ENCODE data around the gene CADPS2. TPM values are rescaled to one million over a fixed set of nuclear protein-coding genes. Genes with fewer than 3 reads are reported as not detected.

CADPS2 gene
- total RNA-seq, 6 experiments from 2014 or later: 7.6 to 14.7 (median 9.4) TPM

DNA sequence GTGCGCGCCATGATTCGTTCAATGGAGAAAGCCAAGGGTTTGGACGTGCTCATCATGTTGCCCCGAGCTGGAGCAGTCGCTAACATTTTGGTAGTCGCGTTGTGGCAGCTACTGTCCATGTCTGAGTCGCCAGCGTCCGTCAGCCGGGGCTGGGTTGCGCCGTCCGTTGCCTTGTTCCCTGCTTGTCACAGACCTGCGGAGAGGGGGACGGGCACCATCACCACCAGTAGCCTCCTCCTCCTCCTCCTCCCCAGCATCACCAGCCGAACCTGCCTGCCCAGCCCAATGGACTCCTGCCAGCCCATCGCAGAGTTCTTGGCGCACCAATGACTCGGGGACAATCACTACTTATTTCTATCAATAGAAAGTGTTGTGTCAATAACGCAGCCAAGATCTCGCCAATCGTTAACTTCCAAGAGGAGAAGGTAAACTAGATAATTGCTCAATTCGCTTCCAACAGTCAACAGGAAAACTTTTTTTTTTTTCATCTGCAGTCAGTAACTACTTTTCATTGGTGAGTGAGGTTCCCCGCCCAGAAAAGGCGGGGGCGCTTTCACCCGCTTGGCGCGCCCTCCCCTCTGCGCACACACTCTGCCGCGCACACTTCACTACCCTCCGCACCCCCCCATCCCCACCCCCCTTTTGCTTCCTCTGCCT is 581.8 kb downstream of the CADPS2 start, which contains the start of gene FEZF1:
Gene FEZF1, minus strand, starts transcription at position 432 of the 657 bp plus-strand sequence. Its CDS starts 313 bp downstream, at position 119.
- no peak for TF ChIP-seq POLR2A (IDR thresholded peaks at IDR 0.05)
- no peak for TF ChIP-seq CTCF (IDR thresholded peaks at IDR 0.05)
- 2% methylated on average over 26 of the region's 35 CpGs for WGBS (ENCODE audit: insufficient coverage, low coverage, low lambda C conversion rate, missing lambda C conversion rate)
- Histone ChIP-seq H3K4me1 (peaks cover 0 to 27% (median 10%) of the 10 kb centered on the region in 4 donors), H3K4me3 (peak within 1 kb of the TSS; percentile 20 to 36 (median 22)), H3K27ac (no peak within 1 kb of the TSS), H3K36me3 (no peaks in the 10 kb centered on the region), H3K27me3 (peaks cover 26 to 71% of the 10 kb centered on the region in 2 donors), H3K9me3 (no peaks in the 10 kb centered on the region)
- intact Hi-C loops (cut with DNase I): no loop called here
- DNase-seq (peak; percentile 58 to 81 (median 74)), ATAC-seq (peak; percentile 85 to 93 (median 86))

DNA sequence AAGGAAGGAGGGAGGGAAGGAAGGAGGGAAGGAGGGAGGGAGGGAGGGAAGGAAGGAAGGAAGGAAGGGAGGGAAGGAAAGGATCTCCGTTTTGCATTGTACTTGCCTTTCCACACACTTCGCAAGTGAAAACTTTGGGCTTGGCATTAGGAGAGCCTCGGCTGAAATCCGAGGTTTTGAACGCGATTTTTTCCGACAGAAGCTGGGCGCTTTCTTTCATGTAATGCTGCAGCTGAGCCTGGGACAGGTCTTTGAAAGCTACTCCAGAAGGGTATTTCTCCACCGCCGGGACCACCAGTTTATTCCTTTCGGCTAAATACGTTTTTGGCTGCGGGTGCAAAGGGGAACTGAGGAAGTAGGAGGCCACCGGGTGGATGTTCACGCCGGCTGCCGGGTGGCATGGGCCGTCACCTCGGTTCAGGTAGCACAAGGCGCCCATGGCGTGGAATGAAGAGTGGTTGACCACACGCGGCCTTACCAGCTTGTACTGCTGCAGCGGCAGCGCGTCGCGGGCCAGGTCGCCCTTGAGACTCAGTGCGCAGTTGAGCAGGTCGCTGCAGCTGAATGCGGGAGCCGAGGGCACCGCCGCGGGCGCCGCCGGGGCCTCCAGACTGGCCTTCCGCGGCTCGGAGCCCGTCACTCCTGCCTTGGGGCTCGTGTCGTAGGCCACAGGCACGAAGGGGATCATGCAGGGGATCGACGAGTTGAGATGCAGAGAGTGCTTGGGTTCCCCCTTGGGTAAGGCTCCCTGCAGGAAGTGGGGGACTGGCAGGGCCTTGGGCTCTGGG is 582.5 kb downstream of the CADPS2 start:
- intact Hi-C loops (cut with DNase I): no loop called here

GRCh38 chr7:122302761-122303530 is 583.3 kb downstream of the CADPS2 start:
- Histone ChIP-seq H3K4me1 (peaks cover 0 to 27% (median 10%) of the 10 kb centered on the region in 4 donors), H3K27me3 (peaks cover 28 to 65% of the 10 kb centered on the region in 2 donors), H3K36me3 (no peaks in the 10 kb centered on the region), H3K4me3 (no peak overlapping the region), H3K27ac (no peak overlapping the region), H3K9me3 (no peaks in the 10 kb centered on the region)
- no peak for DNase-seq
- ATAC-seq: no peak
- 11% methylated on average over 16 of the region's 16 CpGs for whole genome bisulfite sequencing (ENCODE audit: insufficient coverage, low coverage, low lambda C conversion rate, missing lambda C conversion rate)
- TF ChIP-seq CTCF (IDR thresholded peaks at IDR 0.05) (no peak), POLR2A (IDR thresholded peaks at IDR 0.05) (no peak)
- intact Hi-C loops (cut with DNase I): no loop called here

More for the DNA sequence above, 582.5 kb downstream of the CADPS2 start:
- Histone ChIP-seq H3K27me3 (peaks cover 26 to 69% of the 10 kb centered on the region in 2 donors), H3K4me3 (no peak overlapping the region), H3K27ac (no peak overlapping the region), H3K4me1 (peaks cover 0 to 27% (median 10%) of the 10 kb centered on the region in 4 donors), H3K36me3 (no peaks in the 10 kb centered on the region), H3K9me3 (no peaks in the 10 kb centered on the region)
- DNase-seq (peak in 1 of 3 donors; percentile 16), ATAC-seq (no peak)
- 3% methylated on average over 8 of the region's 48 CpGs for WGBS (ENCODE audit: insufficient coverage, low coverage, low lambda C conversion rate, missing lambda C conversion rate)
- no peak for TF ChIP-seq POLR2A (IDR thresholded peaks at IDR 0.05)
- no peak for TF ChIP-seq CTCF (IDR thresholded peaks at IDR 0.05)

All from right lobe of liver (tissue), 6 donors.